T1000 (cell line): ENCODE measurements around the gene CCDC6.

Experiments used
- DNase-seq: peaks from one replicate; lab custom pipeline; 2025; ENCODE audit warnings: mixed read lengths; lab: John Stamatoyannopoulos, UW

Gene CCDC6

DNA sequence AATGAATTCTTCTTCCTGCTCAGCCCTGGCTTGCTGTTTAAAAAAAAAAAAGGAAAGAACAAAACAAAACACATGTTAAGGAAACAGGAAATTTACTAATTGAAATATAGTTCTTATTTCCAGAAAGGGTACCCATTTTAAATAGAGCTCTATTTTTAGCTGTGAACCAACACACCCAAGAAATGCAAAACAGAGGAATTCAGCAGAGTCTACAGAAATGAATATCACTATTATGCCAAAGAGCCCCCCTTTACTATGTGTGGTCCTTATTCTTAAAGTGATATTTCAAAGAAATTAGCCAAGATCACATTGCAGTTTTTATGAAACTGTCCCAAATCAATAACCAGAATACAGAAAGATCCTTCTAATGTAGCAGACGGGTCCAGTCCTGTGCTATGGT lies 53.7 kb downstream of the CCDC6 start:
- no peak for DNase-seq

DNA sequence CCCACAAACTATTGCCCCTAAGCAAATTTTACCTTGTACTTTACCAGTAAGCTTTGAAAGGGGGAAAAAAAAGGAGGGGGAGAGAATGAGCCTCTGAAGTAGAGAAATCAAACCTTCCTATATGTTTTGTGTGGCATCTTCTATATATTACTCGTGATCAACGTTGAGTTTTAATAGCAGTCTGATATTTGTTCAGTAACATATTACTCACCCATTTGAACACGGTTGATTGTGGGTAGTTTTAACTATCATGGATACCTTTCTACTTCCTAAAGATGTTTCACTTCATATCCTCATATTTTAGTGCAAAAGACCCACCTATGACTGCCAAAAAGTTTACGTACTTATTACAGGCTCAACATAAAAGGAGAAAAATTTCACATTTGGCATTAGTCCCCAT lies 54.5 kb downstream of the CCDC6 start:
- no peak for DNase-seq

DNA sequence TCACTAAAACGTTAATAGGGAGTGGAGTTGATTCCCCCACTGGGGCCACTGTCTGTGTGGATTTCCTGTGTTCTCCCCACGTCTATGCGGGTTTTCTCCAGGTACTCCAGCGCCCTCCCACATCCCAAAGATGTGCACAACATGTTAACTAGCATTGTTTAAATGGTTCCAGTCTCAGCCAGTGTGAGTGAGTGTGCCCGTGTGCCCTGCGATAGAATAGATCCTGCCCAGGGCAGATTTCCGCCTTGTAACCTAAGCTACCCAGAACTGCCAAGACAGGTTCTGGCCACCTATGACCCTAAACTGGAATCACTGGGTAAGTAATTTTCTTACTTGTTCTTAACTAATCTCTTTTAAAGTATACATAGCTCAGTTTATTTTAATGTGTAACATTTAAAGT lies 58.5 kb downstream of the CCDC6 start:
- no peak for DNase-seq

DNA sequence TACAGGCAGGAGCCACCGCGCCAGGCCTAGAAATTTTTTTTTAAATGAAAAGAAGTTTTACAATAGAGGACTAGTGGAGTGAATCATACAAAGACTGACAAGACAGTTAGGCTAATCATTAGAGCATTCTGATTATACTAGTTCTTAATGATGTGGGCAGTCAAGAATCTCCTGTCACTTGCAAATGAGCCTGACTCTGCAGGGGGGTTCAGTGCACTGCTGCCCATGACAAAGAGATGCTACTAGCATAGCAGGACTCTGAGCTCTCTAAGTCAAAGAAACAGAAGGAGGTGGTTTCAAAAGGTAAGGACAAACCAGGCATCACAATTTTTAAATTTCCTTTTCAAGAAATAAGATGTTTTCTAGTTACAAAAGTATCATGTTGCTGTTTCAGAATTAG lies 59.0 kb downstream of the CCDC6 start:
- DNase-seq, result no peak

DNA sequence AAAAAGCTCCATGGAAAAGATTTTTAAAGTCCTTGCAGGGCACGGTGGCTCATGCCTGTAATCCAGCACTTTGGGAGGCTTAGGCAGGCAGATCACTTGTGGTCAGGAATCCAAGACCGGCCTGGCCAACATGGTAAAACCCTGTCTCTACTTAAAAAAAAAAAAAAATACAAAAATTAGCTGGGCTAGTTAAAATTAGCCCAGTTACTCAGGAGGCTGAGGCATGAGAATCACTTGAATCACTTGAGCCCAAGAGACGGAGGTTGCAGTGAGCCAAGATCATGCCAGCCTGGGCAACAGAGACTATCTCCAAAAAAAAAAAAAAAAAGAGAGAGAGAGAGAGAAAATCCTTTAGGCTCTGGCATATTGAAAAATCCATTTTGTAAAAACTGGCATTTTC lies 61.9 kb downstream of the CCDC6 start:
- DNase-seq, result no peak

DNA sequence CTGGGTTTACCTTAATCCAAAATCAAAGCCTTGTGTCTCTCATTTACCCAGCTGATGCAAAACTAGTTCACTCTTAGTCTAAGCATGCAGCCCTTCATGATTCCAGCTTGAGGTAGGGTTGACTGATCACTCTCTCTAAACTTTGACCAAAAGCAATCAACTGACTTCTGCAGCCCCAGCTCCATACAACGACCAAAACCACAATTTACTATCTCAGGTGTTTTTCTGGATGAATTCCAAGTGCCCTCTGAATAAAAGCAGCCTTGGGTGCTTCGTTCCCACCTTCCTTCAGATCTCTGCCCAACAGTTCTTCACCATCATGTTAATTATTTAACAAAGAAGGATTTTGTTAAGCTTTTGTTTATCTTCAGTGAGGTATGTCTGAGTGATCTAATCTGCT lies 62.6 kb downstream of the CCDC6 start:
- DNase-seq, result no peak

DNA sequence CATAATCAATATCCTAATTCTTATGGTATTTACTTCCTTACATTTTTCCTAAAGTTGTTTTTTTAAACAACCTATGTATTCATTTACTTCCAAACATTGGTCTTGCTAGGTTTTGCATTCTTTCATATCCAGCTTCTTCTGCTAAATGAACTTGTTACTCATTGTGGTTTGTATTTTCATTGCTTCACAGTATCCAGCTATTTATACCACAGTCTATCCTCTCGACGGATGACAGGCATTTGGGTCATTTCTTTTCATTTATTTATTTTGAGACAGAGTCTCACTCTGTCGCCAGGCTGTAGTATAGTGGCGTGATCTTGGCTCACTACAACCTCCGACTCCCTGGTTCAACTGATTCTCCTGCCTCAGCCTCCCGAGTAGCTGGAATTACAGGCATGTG lies 66.8 kb downstream of the CCDC6 start:
- DNase-seq, result no peak

DNA sequence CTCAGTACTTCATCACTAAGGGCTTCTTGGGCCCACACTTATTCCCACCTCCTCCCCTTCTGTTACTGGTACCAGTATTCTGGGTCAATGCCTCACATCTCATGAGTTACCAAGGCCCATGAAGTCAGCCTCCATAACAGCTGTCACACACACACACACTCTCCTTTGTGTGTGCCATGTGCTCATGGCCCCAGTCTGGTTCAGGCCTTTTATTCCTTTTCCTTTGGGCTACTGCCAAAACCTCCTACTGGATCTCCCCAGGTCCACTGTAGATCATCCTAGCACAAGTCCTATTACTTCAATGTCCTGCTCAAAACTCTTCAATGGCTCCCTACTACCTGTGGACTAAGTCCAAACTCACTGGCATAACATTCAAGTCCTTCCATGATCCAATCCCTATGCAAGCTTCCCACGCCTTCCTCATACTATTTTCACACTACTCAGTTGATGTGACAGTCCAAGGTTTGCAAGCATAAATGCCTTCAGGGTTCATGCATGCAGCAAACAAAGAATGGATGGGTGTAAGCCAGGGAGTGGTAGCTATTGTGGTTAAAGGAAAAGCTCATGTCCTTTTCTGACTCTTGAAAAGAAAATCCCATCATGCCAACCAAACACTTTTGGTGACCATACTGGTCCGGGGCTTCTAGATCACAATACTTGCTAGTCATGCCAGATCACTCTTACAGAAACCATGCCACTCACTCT lies 68.1 kb downstream of the CCDC6 start:
- no peak for DNase-seq

DNA sequence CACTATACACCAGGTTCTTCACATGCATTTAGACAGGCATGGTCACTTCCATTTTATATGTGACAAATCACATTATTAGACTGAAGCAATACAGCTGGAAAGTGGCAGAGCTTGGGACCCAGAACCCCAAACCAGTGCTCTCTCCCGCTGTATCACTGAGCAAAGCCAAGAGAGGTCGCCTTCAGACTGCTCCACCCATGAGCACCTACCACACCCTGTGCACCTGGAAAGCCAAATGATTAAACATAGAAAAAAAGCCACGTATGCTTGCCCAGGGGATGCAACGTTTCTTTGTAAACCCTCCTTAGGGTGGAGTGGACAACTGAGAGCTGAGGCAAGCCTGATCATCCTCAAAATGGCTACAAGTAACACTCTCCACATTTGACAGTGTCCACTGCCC lies 72.5 kb downstream of the CCDC6 start:
- no peak for DNase-seq

DNA sequence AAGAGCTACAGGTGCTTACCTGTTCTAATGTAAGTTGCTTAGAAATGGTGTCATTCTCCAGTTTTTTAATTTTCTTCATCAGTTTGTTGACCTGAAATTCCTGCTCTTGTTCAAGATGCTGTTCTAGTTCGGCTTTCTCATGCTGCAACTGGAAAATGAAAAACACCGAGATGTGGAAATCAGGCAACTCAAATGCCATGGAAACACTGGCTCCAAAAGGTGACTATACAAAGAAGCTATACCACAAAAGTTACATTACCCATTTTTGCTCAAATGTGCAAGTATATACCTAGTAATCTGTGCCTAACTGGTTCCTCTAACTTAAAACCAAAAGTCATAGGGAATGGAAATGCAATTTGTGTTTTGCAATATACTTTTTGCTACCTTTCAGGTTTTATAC lies 73.8 kb downstream of the CCDC6 start:
- no peak for DNase-seq

DNA sequence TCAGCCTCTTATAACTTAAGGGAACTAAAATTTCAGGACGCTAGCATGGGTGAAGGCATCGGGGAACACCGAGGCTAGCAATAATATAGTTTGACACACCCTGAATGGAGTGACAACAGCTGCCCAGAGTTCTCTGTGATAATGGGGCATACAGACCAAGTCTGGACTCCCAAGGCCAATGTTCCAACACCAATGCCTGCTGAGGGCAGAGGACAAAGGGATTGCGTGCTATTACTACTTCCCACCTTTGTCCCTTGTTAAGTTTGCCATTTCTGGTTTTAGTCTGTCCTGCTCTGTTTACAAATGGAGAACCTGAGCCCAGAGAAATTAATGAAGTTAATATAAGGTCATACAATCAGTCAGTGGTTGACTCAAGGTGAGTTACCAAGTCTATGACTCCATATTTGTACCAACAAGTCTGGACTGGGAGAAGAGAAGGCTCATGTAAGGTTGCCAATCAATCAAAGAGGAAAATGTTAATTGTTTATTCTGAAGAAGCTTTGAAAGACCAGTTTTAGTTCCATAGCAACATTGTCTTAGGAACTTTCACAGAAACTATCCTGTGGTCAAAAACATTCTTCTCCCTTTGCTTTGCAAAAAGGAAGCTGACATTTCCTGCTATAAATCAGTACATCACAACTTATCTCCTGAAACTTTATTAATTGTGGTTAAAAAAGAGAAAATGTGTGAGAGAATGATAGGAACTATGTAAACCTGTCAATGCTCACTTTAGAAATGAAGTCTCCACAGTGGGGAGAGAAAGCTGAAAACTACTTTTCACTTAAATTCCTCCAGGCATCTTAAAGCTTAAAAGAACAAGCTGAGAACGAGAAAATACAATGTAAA lies 74.5 kb downstream of the CCDC6 start:
- no peak for DNase-seq

DNA sequence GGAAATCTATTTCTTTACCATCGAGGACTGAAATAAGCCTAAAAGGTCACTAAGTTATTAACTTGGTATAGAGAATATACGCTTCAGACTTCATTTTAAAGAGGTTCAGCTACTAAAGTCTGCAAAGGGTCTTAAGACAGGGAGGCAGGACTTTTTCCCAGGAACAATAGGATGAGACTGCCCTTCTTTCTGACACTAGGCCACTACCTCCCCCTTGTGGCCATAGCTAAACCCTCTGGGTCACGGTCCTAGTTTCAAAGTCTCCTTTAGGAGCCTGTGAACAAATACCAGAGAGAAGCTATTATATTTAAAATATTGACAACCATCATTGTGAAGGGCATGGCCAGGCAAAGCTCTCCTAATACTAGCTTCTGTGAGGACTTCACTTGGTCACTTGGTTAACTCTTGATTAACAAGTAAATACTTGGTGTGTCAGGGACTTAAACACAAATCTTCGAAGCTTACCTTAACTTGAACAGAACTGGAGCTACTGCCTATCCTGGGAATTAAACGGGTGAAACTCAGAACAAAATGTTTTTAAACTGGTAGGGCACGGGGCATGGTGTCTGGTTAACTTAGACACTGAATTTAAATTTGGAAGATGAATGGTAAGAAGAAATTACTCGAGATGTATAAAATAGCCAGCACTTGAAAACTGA lies 75.6 kb downstream of the CCDC6 start:
- DNase-seq, result no peak

DNA sequence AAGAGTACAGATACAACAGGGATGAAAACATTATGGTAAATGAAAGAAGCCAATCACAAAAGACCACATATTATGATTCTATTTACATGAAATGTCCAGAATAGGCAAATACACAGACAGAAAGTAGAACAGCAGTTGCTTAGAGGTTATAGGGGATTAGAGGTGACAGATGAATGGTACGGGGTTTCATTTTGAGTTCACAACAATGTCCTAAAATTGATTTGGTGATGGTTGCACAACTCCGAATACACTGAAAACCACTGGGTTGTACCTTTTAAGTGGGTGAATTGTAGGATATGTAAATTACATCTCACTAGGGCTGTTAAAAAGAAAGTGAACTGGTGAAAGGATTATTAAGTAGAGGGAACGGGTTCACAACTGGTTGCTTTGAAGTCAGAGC lies 76.8 kb downstream of the CCDC6 start:
- DNase-seq, result no peak

DNA sequence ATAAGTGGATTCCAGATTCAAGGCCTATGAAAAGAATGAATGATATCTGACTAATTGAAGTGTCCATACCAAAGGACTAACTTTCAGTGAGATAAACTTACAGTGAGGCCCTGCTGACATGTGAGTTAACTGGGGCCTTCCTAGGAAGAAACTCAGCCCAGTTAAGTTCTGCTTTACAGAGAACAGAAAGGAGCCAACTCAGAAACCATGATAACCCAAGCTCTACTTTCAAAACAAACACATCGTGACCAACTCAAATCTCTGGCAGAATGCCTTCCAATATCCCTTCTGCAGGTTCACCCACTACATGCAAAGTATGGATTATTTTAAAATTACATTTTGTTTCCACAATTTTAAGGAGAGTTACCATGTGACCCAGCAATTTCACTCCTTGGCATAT lies 77.3 kb downstream of the CCDC6 start:
- no peak for DNase-seq

DNA sequence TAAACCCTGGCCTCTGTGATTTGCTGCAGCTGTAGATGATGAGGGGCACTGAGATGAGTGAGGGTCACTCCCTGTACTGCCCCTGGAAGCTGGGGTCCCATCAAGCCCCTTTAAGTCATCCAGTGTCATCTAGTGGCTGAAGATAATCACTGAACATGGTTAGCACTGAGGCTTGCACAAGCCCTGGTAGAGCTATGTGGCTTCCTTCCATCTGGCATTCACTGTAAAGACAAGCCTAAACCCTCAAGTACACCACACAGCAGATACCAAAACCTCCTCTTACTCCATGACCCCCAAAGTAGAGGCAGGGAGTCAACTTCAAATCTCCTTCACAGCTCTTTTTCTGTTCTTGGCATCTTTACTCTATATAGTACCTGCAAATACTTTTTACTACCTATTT lies 80.4 kb downstream of the CCDC6 start:
- no peak for DNase-seq

DNA sequence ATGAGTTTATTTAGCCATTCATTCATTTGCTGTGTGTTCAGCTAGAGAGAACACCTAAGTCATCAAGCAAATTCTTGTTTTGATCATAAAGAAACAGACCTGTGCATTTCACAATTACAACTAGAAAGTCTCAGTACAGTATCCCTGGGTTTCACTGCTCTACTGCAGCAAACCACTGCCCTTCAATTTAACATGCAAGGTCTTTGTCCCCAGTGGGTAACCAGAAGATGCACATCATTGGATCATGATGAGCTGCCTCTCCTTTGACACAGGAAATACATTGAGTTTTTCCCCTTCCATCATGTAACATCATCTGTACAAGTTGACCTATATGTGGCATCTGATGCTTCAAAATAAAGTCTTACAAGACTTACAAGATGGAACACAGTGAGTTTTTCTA lies 82.6 kb downstream of the CCDC6 start:
- no peak for DNase-seq

DNA sequence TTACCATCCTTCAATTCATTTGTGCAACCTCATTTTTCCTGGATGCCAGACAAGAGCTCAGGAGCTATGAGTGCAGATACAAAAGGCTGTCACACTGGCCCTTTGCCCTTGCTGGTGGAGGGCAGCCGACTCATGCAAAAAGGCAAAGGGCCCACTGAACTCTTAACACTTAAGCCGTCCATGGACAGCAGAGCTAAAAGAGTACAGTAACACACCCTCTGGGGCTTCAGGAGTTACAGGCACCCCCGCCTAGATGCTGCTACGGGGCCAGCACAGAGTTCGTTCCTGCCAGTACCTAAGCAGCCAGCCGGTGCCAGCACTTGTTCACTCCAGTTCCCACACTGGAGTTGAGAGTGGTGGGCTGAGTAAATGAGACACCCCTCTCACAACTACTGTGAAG lies 83.2 kb downstream of the CCDC6 start:
- DNase-seq, result no peak

DNA sequence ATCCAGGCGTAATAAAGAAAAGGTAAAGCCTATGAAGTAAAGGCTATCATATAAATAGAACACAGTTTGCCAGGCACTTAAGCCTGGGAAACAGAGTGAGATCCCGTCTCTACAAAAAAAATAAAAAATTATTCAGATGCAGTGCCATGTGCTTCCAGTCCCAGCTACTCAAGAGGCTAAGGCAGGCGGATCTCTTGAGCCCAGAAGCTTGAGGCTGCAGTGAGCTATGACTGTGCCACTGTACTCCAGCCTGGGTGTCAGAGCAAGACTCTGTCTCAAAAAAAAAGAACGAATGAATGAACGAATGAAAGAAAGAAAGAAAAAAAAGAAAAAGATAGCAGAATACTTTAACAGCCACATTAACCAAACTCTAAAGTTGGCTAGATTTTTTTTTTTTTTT lies 85.9 kb downstream of the CCDC6 start:
- no peak for DNase-seq

DNA sequence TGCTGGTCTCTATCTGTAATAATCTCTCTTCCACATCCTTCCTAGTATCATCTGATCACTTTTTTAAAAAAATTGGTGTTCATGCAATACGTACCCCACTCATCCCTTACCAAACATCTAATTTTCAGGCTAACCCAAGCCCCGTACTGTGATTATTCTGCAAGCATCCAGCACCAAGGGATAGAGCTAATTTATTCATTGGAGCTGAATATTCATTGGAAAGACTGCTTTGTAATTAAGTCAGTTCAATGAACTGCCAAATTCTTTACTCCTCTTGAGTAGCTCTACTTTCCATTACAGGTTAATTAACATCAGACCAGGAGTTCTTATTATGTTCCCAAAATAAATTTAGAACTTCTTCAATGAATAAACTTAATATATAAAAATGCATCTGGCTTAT lies 86.7 kb downstream of the CCDC6 start:
- no peak for DNase-seq

DNA sequence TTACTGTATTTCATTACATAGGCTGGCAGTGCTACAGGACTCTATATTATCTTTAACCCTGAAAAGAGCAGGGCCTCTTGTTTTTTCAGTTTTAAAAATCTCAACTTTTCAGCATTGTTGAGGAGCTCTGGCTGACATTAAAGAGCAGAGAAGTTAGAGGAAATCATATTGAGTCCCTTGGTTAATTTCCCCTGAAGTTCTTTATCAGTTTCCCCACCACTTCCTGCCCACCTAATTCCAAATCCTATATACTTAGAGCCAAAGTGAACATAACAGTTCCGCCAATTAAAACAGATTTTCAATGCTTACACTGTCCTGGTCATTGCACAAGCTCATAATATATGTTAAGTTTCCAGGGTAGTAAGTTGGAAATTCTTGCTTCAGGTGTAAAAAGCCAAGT lies 87.1 kb downstream of the CCDC6 start:
- DNase-seq, result no peak

DNA sequence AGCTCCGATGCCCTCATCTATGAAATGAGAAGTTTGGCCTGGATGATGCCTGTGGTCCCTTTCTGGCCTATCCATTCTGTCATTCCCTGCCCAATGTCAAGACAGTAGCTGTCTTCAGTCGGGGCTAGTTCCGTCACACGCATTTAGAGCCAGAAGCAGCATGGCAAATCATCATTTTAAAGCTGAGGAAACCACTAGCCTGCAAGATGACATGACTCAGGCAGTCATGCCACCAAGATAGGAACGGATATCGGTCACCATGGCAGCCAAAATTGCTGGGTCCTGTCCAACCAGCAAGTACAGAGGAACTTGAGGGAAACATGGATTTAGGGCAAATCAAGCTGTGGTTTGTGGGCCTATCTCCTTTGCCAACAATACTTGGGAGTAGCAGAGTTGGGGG lies 88.6 kb downstream of the CCDC6 start:
- no peak for DNase-seq

DNA sequence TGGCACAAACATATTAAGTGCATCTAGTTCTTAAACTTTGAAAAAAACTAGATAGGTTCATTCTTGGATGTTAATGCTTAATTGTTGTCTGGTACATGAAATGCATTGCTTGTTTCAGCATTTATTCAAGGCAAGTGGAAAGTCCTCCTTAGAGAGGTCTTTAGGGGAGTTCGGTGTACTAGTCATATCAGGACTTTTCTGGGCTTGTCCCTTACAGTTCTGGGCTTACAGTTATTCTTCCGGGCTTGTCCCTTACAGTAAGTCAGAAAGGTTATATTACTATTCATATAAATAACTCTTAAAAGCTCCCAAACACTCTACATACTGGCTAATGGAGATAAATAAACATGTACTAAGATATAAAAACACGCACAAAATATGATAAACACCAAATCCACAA lies 91.5 kb downstream of the CCDC6 start:
- DNase-seq, result no peak

DNA sequence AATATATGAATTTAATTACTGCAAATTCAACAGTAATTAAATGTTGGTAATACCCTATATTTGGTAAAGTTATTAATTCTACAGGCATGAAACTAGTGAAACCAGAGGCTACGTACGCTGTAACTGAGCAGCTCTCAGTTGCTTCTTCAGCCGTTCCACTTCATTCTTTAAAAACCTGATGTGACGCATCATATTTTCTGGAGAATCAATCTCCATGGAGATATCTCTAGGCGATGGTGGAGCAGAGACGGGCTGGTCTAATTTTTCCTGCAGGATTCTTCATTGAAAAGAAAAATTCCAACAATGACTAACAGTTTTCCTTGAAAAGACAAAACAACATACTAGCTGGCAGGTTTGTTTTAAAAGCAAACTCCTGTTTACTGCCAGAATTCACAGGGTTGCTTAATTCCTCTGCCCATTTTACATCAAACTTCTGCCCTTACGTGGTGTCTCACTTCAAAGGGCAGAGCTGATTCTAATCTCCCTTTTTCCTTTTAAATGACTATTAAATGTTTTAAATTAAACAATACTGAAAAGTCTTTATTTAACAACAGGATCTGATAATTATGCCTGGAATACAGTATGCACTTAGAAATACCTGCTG lies 93.7 kb downstream of the CCDC6 start:
- no peak for DNase-seq
